Endothelial cell of umbilical vein (primary cell): Measurements from ENCODE around the gene B4GALNT4.

Experiments used
- CTCF ChIP-seq, 2 donors: IDR thresholded peaks; 1 replicate in 1 of 2; 2 replicates in 1 of 2; pipeline ENCODE4 v1.5.1; 2011; ENCODE audit warnings: low read length in 2 of 2, mild to moderate bottlenecking in 2 of 2, moderate library complexity in 2 of 2, control low read depth in 1 of 2, inconsistent platforms in 1 of 2, low read depth in 1 of 2; ENCODE audit not compliant: insufficient read depth in 1 of 2; ENCODE audit errors: extremely low read depth in 1 of 2
- GATA2 ChIP-seq: IDR thresholded peaks from 2 replicates; pipeline ENCODE4 v1.7.0; 2011; ENCODE audit warnings: low read depth, mild to moderate bottlenecking, moderate library complexity, mixed read lengths, low read length; ENCODE audit not compliant: insufficient read length, insufficient read depth
- JUN ChIP-seq: IDR thresholded peaks from 2 replicates; pipeline ENCODE4 v1.6.1; 2011; ENCODE audit warnings: borderline replicate concordance, low read depth; ENCODE audit not compliant: insufficient read length, insufficient read depth
- POLR2A ChIP-seq: IDR thresholded peaks from 2 replicates; pipeline ENCODE4 v1.6.1; 2012; ENCODE audit warnings: low read depth, mild to moderate bottlenecking, control low read depth, low read length

- no peak for TF ChIP-seq CTCF (IDR thresholded peaks at IDR 0.05; ENCODE audit: extremely low read depth in 1 of 2, insufficient read depth in 1 of 2, low read depth in 1 of 2, low read length in 2 of 2)
- TF ChIP-seq JUN = no peak
- no peak for TF ChIP-seq POLR2A
- TF ChIP-seq GATA2 = no peak
Measured at GRCh38 chr11:404551-405264, 35.4 kb downstream of the B4GALNT4 start.
